A673 (cell line): ENCODE data around the gene CNFN. TPM values are rescaled to one million over a fixed set of nuclear protein-coding genes. Genes with fewer than 3 reads are reported as not detected.

ENCODE experiments used
- BruUV-seq: library from RNA; stranded (reverse); fragments of 400-500 nt; replicated peaks from 2 replicates; lab custom pipeline; 2021; lab: Mats Ljungman, UMichigan
- CTCF ChIA-PET: fragments of 300-600 bp; sonication (Branson Sonifier 250); formaldehyde crosslinking; loops from one replicate; lab custom pipeline; 2022; ENCODE audit warnings: antibody characterized with exemption; lab: Charles Lee
- POLR2A ChIA-PET: fragments of 300-600 bp; sonication (Branson Sonifier 250); formaldehyde crosslinking; loops from one replicate; lab custom pipeline; 2022; ENCODE audit warnings: antibody characterized with exemption; ENCODE audit not compliant: low non-redundant PET; lab: Charles Lee
- DNase-seq: peaks from one replicate; pipeline ENCODE4 v3.0.0-alpha.2; 2015; ENCODE audit warnings: low spot score
- H3K27ac ChIP-seq: fragments of 200-600 bp; sonication (generic); 2 replicates; pipeline ENCODE4 v1.5.1; 2016; ENCODE audit warnings: mixed run types, low read depth, mild to moderate bottlenecking, mixed read lengths, antibody characterized with exemption, low read length; ENCODE audit not compliant: poor library complexity, severe bottlenecking
- H3K27me3 ChIP-seq: fragments of 200-600 bp; sonication (generic); replicated peaks from 2 replicates; pipeline ENCODE4 v1.6.1; 2017; ENCODE audit warnings: mixed run types, low read depth, mild to moderate bottlenecking, mixed read lengths, antibody characterized with exemption, low read length; ENCODE audit not compliant: insufficient read depth, poor library complexity
- H3K36me3 ChIP-seq: fragments of 200-600 bp; sonication (generic); 2 replicates; pipeline ENCODE4 v1.6.1; 2016; ENCODE audit warnings: mixed run types, mild to moderate bottlenecking, mixed read lengths, antibody characterized with exemption, low read length; ENCODE audit not compliant: insufficient read depth, poor library complexity, severe bottlenecking
- H3K4me1 ChIP-seq: fragments of 200-600 bp; sonication (generic); 2 replicates; pipeline ENCODE4 v1.6.1; 2017; ENCODE audit warnings: mixed run types, mild to moderate bottlenecking, mixed read lengths, antibody characterized with exemption, low read length; ENCODE audit not compliant: insufficient read depth, poor library complexity, severe bottlenecking
- H3K4me3 ChIP-seq: fragments of 200-600 bp; sonication (generic); 2 replicates; pipeline ENCODE4 v1.5.1; 2016; ENCODE audit warnings: low read depth, mixed run types, mild to moderate bottlenecking, mixed read lengths, low read length; ENCODE audit not compliant: poor library complexity, severe bottlenecking
- H3K9me3 ChIP-seq: fragments of 200-600 bp; sonication (generic); 2 replicates; pipeline ENCODE4 v1.6.1; 2016; ENCODE audit warnings: mixed run types, low read depth, mild to moderate bottlenecking, mixed read lengths, antibody characterized with exemption, low read length; ENCODE audit not compliant: poor library complexity, severe bottlenecking
- CTCF ChIP-seq: fragments of 300-800, 200-600 bp; sonication (generic); conservative IDR thresholded peaks from 2 replicates; pipeline ENCODE4 v1.5.1; 2017; ENCODE audit warnings: low read depth, mild to moderate bottlenecking, antibody characterized with exemption, low read length, moderate library complexity, mixed read lengths
- EZH2 ChIP-seq: fragments of 200-600 bp; sonication (generic); IDR thresholded peaks from 2 replicates; pipeline ENCODE4 v1.6.1; 2017; ENCODE audit warnings: borderline replicate concordance, low read depth, mild to moderate bottlenecking, mixed read lengths, antibody characterized with exemption, low read length; ENCODE audit not compliant: poor library complexity, severe bottlenecking
- intact Hi-C: fragments of 100-400 bp; cut with micrococcal nuclease; formaldehyde crosslinking; loops from one replicate; pipeline ENCODE4 v1.10.0; 2022; ENCODE audit not compliant: unreplicated experiment
- total RNA-seq: library from RNA; stranded (reverse); gene quantifications from 2 replicates; pipeline ENCODE4 v1.2.3, GENCODE V29; 2021

CNFN gene
- total RNA-seq, 1 experiment from 2014 or later: not detected

GRCh38 chr19:42348211-42348610 is 41.9 kb downstream of the CNFN start:
- Histone ChIP-seq H3K4me3 (no peak overlapping the region), H3K27me3 (no peaks in the 10 kb centered on the region), H3K36me3 (peaks cover 5% of the 10 kb centered on the region), H3K27ac (no peak overlapping the region), H3K9me3 (no peaks in the 10 kb centered on the region), H3K4me1 (no peaks in the 10 kb centered on the region)
- POLR2A ChIA-PET: no interaction called here
- intact Hi-C loops: no loop called here
- BruUV-seq: no TSS peak
- TF ChIP-seq EZH2 (no peak), CTCF (no peak)
- CTCF ChIA-PET: no interaction called here
- no peak for DNase-seq

GRCh38 chr19:42345191-42345812 is 44.8 kb downstream of the CNFN start:
- intact Hi-C loops: no loop called here
- no TSS peak for BruUV-seq
- H3K36me3 ChIP-seq: peaks cover 5% of the 10 kb centered on the region
- TF ChIP-seq EZH2: no peak
- TF ChIP-seq CTCF: no peak
- H3K9me3 ChIP-seq: no peaks in the 10 kb centered on the region
- DNase-seq: no peak
- no peak overlapping the region for H3K27ac ChIP-seq
- H3K4me3 ChIP-seq: no peak overlapping the region
- ChIA-PET CTCF (interaction anchor here (0.6 kb wide), 1 partner anchor 191 kb away, joined by 4 read pairs; no protein-coding TSS in a partner anchor), POLR2A (no interaction called here)
- no peaks in the 10 kb centered on the region for H3K27me3 ChIP-seq
- no peaks in the 10 kb centered on the region for H3K4me1 ChIP-seq

DNA sequence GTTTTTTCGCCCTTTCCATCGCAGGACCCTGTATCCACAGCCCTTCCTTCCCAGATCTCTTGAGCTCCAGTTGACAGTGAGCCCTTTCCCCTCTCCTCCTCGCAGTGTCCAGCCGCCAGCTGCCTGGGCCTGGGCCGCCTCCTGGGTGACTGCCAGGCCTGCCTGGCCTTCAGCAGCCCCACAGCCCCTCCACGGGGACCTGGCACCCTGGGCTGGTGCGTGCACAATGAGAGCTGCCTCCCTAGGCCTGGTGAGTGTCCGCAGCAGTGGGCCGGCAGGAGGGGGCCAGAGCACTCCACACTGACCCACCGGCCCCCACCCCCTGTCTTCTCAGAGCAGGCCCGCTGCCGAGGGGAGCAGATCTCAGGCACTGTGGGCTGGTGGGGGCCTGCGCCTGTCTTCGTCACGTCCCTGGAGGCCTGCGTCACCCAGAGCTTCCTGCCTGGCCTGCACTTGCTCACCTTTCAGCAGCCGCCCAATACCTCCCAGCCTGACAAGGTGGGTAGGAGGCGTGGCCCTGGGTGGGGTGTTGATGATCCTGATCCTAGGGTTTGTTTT is 45.7 kb downstream of the CNFN start:
- no TSS peak for BruUV-seq
- CTCF ChIA-PET: no interaction called here
- Histone ChIP-seq H3K36me3 (peaks cover 5% of the 10 kb centered on the region), H3K27ac (no peak overlapping the region), H3K27me3 (no peaks in the 10 kb centered on the region), H3K9me3 (no peaks in the 10 kb centered on the region), H3K4me3 (no peak overlapping the region), H3K4me1 (no peaks in the 10 kb centered on the region)
- POLR2A ChIA-PET: no interaction called here
- no peak for TF ChIP-seq EZH2
- no peak for TF ChIP-seq CTCF
- intact Hi-C loops: no loop called here
- no peak for DNase-seq
